Gastrocnemius medialis (tissue), 4 donors: Measurements from ENCODE around the gene CD276.

Experiments used
- POLR2A ChIP-seq, 2 donors: fragments of 450-650 bp; IDR thresholded peaks; one replicate each; pipeline ENCODE4 v1.6.1; 2017; ENCODE audit warnings: antibody characterized with exemption in 2 of 2, mild to moderate bottlenecking in 2 of 2, moderate library complexity in 2 of 2
- TF ChIP-seq, protein P1 (sequence below), 5 experiments: fragments of 450-650 bp in 3 of 5; fragments of 200-600 bp in 2 of 5; sonication (generic) in 2 of 5; IDR thresholded peaks in 4 of 5; conservative IDR thresholded peaks in 1 of 5; 1 replicate in 4 of 5; 2 replicates in 1 of 5; pipeline ENCODE4 v1.5.1; 2016 to 2019; ENCODE audit warnings: antibody characterized with exemption in 5 of 5, mild to moderate bottlenecking in 3 of 5, moderate library complexity in 3 of 5

DNA sequence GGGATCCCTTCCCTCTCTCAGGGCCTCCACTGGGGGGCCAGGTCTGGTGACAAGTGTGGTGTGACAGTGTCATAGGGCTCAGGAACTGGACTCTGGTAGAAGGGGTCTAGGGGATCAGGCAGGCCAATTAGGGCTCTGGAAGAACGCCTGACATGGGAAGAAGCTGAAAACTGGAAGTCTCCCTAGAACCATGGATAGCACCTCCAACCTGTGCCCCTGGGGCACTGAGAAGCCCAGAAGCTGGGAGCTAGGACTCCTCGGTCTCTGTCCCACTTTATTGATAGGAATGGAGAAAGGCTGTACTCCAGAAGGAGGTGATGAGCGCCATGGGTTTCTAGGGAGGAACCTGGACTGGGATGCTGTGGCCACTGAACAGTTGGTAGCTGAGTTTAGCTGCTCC, 38.2 kb downstream of the CD276 start:
- no peak for TF ChIP-seq POLR2A (IDR thresholded peaks at IDR 0.05)
- TF ChIP-seq, protein P1, sequence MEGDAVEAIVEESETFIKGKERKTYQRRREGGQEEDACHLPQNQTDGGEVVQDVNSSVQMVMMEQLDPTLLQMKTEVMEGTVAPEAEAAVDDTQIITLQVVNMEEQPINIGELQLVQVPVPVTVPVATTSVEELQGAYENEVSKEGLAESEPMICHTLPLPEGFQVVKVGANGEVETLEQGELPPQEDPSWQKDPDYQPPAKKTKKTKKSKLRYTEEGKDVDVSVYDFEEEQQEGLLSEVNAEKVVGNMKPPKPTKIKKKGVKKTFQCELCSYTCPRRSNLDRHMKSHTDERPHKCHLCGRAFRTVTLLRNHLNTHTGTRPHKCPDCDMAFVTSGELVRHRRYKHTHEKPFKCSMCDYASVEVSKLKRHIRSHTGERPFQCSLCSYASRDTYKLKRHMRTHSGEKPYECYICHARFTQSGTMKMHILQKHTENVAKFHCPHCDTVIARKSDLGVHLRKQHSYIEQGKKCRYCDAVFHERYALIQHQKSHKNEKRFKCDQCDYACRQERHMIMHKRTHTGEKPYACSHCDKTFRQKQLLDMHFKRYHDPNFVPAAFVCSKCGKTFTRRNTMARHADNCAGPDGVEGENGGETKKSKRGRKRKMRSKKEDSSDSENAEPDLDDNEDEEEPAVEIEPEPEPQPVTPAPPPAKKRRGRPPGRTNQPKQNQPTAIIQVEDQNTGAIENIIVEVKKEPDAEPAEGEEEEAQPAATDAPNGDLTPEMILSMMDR (IDR thresholded peaks at IDR 0.05 in 4 of 5, conservative IDR thresholded peaks at IDR 0.05 in 1 of 5): no peak
